Stimulated activated CD4-positive, alpha-beta T cell treated with anti-CD3 and anti-CD28 coated beads, Interleukin-2, amount 100 ng/mL, for 24 hours (primary cell): ENCODE results near the gene ZNF366.

Experiments
- DNase-seq, 2 donors: peaks; one replicate each; pipeline ENCODE4 v3.0.0-alpha.2; 2020

ZNF366 gene

GRCh38 chr5:72519111-72519510 is 11.9 kb upstream of the ZNF366 start:
- DNase-seq, result no peak

- DNase-seq, result peak in 1 of 2 donors; percentile 3
Observed at GRCh38 chr5:72518001-72518683, 10.9 kb upstream of the ZNF366 start.

- DNase-seq, result no peak
Observed at GRCh38 chr5:72516916-72517315, 9.7 kb upstream of the ZNF366 start.

GRCh38 chr5:72515211-72515610 is 8.0 kb upstream of the ZNF366 start:
- no peak for DNase-seq

GRCh38 chr5:72512593-72512860 is 5.3 kb upstream of the ZNF366 start:
- no peak for DNase-seq

- no peak for DNase-seq
Observed at GRCh38 chr5:72511774-72512592, 4.8 kb upstream of the ZNF366 start.

- DNase-seq, result no peak
Observed at GRCh38 chr5:72511366-72511765, 4.2 kb upstream of the ZNF366 start.

GRCh38 chr5:72510610-72511181 is 3.5 kb upstream of the ZNF366 start:
- DNase-seq, result peak in 1 of 2 donors; percentile 16

GRCh38 chr5:72509401-72509800 is 2.2 kb upstream of the ZNF366 start:
- DNase-seq, result no peak

GRCh38 chr5:72508241-72509170 is 1.3 kb upstream of the ZNF366 start:
- DNase-seq, result no peak

GRCh38 chr5:72507907-72508238 is 663 bp upstream of the ZNF366 start:
- DNase-seq, result no peak

GRCh38 chr5:72506158-72506549 is 1.1 kb downstream of the ZNF366 start:
- DNase-seq, result no peak

- no peak for DNase-seq
Observed at GRCh38 chr5:72505539-72506157, 1.6 kb downstream of the ZNF366 start.

- no peak for DNase-seq
Observed at GRCh38 chr5:72505016-72505415, 2.2 kb downstream of the ZNF366 start.

GRCh38 chr5:72503888-72504491 is 3.2 kb downstream of the ZNF366 start:
- DNase-seq, result no peak

GRCh38 chr5:72501488-72501887 is 5.7 kb downstream of the ZNF366 start:
- DNase-seq, result no peak

GRCh38 chr5:72499730-72500129 is 7.5 kb downstream of the ZNF366 start:
- DNase-seq, result no peak

- no peak for DNase-seq
Observed at GRCh38 chr5:72499090-72499489, 8.1 kb downstream of the ZNF366 start.

GRCh38 chr5:72498284-72498683 is 8.9 kb downstream of the ZNF366 start:
- no peak for DNase-seq

- no peak for DNase-seq
Observed at GRCh38 chr5:72497823-72498222, 9.4 kb downstream of the ZNF366 start.

GRCh38 chr5:72495410-72495809 is 11.8 kb downstream of the ZNF366 start:
- no peak for DNase-seq

- no peak for DNase-seq
Observed at GRCh38 chr5:72494623-72495124, 12.5 kb downstream of the ZNF366 start.
